ENCODE data around the gene RFX4.

Gene RFX4

DNA sequence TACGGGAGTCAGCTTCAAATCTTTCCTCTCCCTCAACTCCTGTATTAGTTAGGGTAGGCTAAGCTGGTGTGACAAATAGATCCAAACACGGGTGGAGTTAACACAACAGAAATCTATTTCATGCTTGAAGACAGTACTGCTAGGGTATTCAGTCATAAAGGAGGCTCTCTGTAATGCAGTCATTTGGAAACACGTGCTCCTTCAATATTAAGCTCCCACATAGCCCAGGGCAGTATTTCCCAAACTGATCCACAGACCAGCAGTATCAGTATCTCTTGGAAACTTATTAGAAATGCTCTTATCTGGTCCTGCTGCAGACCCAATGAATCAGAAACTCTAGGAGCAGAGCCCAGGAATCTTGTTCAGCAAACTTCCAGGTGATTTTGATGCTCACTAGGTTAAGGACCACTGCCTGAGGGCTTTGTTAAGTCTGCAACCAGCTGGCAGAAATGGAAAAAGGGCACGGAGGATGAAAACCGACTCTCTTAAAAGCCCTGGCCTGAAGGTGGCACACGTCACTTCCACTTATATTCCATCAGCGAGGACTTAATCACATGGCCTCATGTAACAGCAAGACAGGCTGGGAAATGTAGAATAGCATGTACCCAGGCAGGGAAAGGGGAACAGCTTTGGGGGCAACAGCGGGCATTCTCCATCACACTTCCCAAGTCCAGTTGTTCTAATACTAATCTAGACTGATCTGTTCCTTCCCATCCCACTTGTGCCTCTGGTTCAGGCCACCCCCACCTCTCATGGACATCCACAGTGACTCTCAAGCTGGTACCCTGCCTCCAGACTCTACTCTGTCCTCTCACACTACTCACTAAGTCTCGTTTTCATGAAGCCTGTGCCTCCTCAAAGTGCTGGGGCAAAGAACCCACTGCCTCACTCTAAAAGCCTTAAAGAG is 153.5 kb downstream of the RFX4 start:
- no peak for DNase-seq

DNA sequence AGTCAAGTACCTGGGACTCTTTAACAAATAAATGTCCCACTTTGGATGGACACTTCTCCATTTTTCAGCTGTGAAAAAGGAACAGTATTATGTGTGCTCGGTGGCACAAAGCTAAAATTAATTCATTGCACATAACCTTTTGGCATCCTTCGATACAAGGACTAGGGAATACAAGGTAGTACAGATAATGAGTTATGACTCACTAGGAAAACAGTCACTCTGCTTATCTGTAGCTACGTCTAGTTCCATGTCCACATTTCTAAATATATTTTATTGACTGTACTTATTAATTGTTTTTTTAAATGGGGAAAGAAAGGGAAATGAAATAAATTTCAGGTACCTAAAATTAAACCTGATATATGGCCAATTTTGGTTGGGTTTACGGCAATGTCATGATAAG is 156.5 kb downstream of the RFX4 start:
- no peak for DNase-seq

DNA sequence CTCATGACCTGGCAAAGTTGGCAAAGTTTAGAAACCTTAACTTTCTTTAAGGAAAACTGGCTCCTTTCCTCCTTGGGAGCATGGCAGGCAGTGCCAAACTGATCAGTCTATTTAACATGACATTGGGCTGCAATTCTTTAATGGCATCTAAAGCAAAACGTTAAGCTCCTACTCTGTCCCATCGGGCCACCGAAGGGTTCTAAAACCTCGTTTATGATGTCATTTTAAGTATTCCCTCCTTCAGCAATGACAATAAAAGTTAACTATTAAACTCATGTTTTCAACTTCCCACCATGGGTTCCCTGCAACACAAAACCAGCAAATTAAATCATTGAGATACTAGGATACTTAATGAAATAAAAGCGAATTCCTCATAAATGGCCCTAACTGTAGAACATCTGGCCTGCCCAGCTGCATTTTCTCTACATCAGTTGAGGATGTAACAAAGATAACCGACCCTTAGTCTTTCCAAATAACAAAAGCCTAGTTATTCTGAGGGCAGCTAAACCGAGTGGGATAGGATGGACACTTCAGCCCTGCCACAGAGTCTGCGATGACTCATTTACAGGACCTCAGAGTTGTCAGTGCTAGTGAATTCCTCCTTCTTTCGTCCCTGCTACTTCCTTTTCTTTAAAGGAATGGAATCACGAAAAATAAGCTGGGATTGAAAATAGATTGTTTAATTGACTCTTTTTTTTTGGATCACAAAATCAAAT is 157.2 kb downstream of the RFX4 start:
- no peak for DNase-seq

DNA sequence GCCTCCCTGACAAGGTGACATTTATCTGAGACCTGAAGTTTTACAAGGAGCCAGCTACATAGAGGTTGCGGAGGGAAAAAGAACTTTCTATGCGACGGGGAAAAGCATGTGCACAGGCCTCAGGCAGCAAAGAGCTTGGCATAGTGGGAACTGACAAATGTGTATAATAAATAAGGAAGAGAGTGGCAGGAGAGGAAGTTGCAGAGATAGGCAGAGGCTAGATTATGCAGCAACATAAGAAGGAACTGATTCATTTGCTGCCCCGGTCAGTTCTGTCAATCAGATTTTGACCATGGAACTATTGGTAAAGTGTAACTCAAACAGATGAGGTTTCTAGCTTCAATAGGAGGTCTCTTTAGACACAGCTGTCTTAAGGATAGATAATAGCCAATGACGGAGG is 158.0 kb downstream of the RFX4 start:
- no peak for DNase-seq

DNA sequence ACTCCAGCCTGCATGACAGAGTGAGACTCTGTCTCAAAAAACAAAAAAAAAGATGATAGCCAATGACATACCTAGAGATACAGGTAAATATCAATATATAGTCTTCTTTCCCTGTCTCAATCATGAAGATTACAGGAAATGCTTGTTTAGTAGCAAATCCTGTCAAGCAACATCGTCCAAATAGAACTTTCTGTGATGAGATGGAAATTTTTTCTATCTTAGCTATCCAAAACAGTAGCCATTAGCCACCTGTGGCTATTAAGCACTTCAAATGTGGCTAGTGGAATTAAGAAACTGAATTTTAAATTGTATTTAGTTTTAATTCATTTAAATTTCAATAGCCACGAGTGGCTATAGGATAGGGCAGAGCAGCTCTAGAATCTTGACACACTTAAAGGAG is 158.4 kb downstream of the RFX4 start:
- no peak for DNase-seq

DNA sequence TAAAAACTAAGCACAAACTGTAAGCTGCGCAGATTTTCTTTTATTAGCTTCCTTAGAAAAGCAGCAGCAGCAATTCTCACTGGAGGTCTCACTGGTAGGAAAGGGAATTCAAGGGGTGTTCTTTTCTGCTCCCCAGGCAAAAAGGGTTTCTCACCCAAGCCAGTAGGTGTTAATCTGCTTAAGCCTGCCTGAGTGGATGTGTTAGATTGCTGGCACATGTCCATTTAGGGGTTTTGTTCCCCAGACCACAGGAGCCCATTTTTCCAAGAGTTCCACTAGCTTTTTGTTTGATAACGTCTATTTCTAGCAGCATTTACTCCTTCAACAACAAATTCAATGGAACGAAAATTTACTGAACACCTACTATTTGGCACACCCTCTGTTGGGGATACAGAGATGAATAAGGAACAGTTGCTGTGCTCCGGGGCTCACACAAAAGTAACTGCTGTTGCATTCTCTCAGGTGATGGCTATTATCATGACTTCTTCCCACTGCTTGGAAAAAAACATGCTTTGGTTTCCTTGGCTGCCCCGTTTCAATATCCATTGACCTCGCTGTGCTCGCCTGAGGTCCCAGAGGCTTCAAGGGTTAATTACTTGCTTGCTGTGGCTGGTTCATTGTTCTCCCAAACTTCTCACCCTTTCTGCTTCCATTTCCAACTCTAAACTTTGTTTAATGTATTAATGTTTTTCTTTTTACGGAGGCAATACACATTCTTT is 160.6 kb downstream of the RFX4 start:
- DNase-seq = no peak

DNA sequence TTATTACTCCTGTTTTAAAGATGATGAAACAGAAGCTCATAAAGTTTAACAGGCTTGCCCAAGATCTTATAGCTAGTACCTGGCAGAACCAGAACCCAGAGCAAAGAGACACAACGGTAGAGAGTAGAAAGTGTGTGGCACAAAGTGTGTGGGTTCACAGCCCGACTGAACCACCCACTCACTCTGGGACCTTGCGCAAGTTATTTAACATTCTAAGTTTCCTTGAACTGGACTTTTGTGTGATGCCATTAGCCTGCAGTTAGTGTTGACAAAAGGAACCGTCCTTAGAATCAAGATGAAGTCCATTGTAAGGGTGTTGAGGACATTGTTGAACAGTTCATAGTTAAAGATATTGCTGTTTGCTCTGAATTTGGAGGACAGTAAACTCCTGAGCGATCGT is 161.8 kb downstream of the RFX4 start:
- no peak for DNase-seq

DNA sequence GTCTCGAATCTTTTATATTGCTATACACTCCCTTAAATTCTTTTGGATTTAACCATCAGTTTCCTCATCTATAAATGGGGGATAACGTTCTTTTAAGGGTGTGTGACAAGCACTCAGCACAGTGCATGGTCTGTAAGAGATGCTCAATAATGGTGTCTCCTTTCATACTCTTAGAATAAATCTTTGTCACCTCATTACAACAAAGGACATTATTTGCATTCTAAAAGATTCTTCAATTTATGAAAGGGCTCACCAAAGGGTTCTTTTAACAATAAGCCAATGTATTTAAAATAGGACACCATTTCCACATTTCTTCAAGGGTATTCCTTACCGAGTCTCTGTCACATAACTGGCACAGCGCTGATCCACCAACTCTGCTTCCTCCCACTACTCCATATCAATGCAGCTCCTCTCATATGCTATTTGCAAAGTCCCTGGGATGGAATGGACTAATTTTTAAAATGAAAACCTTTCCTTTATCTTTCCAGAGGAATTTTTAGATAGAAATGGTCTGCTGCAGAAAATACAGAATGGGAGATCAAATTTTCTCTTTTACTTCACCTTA is 162.5 kb downstream of the RFX4 start:
- no peak for DNase-seq

DNA sequence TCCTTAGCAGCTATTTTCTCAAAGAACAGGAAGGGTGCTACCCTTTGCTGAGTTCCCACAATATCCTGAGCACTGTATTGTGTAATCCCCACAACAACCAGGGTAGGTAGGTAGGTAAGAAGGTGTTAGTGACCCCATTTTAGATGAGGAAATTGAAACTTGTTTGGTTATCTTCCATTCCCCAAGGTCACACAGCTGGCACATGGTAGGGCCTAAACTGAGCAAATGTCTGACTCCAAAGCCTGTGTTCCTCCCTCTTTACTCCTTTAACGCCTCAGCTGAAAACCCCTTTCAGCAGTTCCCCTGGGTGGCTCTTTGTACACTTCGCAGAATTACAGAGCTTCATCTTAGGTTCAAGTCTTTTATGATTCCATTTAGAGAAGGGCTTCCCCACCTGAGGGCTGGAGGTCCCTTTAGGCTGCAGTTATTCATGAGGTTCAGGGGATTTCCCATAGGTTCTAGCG is 165.2 kb downstream of the RFX4 start:
- DNase-seq = no peak

DNA sequence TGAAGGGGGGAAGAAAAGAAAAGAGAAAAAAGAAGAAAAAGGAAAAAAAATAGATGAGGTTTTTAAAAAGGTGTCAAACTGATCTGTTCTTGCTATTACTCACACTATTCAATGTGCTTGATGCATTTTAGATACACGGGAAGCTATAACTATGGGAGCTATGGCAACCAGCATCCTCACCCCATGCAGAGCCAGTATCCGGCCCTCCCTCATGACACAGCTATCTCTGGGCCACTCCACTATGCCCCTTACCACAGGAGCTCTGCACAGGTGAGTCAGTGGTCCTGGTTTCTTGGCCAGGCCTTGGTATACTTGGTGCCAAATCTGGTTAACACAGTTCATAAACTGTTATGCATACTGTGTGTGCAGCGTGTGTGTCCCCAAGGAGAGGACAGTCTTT is 167.7 kb downstream of the RFX4 start:
- no peak for DNase-seq

DNA sequence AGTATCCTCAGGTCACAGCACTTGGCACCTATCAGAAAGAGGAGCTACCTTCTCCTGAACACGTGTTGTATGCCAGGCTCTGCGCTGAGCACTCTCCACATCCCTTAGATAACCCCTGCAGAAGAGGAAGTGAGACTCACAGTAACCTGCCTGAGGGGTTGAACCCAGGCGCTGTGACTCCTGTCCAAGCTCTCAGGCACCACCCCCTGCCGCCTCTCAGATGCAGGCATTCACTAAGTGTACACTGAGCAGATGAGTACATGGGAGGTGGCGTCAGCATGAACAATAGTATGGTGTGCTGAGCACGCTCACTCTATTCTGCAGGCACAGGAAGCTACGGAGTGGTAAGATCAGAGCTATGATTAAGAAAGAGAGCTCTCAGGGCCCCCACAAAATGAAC is 170.7 kb downstream of the RFX4 start:
- DNase-seq = no peak

DNA sequence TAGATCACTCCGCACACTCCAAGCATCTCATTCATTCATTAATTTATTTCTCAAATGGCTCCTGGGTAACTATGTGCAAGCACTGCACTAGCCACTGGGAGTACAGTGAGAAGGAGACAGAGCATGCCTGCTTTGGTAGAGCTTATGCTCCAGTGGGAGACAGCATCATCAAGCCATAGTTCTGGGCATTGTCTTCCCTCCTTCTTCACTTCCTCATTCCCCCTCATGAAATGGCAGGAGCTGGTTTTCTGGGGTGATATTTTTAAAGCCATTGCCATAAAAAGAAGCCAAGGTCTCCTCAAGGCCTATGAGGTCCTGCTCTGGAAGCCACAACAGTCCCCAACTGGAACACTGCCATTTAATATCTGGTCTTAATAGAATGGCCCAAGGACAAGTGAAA is 171.5 kb downstream of the RFX4 start:
- DNase-seq = no peak

DNA sequence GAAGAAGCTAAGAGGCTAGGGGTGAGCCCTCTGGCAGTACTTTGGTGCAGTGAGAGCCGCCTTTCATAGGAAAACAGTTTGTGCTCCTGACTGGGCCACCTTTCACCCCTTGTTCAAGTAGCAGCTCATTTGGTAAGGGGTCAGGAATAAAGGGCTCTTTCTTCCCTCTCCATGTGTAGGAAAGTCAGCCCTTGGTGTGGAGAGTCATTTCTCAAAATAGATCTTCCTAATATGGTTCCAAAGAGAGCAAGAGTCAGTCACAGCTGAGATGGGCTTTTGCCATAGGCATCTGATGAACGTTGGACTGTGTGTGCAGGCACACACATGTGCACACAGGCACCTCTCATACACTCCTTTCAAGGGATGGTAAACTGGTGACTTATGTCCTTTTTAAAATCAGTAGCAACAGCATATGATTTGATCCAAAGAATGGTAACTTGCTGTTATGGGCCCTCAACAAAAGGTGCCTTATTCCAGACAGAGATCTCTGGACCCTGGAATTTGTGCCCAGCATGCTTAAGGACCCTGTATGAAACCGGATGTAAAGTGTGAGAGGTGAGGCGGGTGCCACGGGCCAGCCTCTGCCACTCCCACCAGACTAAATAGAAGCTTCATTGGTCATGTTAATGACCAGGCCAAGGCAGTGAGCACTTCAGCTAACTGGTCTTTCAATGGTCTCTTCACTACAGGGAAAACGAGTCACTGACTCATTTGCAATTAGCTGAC is 175.0 kb downstream of the RFX4 start:
- DNase-seq = no peak

DNA sequence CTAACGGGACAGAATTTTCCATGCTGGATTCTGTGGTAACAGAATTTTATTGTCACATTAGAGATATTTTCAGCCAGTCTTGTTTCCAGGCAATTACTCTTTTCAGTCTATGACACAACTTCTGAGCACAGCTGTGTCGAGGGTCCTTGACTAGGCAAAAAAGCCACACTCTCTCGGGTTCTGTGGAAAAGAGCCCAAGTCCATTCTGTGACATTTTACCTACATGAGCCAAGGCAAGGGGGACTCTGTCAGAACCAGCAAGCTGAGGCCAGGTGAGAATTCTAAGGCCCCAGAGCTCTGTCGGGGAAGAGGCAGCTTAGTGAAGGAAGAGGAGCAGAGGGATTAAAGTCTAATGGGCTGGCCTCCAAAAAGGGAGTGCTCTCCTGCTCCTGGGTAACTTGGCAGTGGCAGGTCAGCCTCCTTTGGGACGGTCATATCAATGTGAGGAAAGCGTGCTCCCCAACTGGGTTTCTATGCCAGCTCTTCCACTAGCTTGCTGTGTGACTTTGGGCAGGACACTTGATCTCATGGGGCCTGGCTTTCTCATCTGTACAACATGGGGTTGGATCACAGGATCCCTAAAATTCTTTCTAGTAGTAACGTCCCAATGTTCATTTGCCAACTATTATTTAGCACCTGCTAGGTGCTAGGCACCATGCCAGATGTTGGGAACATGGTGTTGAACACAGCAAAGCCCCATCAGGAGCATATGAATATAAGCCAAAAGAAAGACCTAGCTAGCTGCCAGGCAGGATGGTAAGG is 175.7 kb downstream of the RFX4 start:
- DNase-seq = no peak

DNA sequence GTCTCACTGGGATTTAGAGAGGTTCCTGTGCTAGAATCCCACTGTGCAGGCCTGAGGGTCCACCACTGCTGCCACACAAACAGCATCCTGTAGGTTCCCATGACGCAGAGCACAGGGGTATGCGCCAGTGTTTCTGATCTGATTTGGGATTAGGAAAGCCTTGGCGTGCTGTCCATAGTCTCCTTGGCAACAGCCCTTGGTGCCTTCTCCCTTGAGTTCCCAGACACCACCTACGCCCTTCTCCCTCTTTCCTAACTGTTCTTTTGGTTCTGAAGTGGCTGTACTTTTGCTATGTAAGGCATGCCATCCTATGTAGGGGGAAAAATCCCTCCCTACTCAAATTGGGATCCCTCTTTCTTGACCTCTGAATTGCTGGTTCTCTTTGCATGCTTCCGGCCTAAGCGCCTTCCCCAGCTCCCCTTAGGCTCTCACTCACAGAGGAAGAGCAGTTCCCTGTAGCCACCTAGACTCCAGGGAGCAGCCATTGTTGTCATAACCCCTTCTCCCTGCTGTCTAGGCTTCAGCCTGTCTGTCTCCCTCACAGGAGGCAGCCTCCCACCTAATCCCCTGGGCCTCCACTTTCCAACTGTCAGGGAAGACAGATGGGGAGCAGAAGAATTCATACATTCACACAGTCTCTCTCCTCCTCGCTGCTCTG is 176.9 kb downstream of the RFX4 start:
- no peak for DNase-seq

DNA sequence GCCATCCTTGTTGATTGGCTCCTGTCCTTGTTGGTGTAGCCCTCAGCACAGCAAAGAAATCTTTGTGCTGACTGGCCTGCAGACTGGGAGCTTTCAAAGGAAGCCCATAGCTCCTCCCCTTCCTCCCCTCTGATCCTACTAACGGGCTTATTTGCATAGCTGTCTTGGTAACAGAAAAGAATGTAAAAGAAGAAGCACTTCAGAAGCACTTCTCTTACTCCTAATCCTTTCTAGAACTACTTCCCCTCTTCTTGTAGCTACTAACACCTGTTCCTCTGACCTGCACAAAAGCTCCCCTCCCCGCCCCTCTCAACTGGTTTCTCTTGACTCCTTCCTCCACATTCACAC is 177.4 kb downstream of the RFX4 start:
- DNase-seq = no peak

DNA sequence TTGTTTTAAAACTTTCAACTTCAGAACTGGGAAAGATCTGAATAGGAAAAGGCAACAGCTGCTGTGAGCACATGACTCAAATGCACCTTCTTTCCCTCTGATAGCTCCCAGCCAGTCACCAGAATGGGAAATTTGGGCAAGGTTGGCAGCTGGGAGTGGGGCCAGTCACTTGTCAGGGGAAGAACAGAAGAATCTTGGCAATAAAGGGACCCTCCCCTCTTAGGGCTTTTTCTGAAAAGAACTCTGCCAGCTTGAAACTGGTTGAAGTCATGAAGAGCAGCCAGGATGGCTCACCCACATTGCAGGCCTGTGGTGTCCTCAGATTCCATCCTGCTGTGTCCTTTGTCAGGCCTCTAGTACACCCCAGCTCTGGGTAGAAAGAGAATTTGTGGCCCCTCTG is 181.4 kb downstream of the RFX4 start:
- no peak for DNase-seq

DNA sequence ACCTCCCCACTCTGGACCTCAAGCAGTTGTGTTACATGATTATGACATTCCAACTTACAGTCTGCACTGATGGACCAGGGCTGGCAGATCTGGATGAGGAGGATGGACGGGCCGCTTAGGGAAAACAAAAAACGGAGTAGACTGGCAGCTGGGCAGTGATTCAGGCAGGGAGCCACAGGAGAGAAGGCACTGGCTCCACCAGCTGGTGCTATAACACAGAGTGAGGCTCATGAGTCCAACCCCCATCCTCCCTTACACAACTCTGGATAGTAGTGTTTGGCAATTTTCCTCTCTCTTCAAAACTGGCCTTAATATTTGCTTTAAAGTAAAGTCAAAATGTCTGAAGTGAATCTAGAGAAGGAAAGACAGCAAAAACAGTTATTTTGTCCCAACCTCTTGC is 181.9 kb downstream of the RFX4 start:
- no peak for DNase-seq

DNA sequence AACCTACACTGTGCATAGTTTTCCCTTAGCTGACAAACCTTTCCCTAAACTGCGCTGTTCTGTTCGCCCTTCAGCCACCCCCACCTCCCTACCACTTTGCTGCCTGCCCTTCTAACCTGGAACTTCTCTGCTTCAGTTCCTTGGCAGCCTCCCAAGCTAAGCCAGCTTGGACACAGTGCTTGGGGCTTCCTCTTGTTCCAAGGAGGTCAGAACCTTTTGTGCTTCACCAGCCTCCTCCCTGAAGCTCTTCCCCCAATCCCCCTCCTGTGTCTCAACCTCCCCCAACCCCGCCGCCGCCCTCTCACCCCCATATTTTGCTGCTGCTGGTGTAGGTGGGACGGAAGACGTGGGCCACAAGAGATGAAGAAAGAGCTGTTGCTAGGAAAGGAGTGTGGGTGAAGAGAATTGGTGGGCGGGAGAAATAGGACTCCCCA is 183.6 kb downstream of the RFX4 start:
- no peak for DNase-seq

DNA sequence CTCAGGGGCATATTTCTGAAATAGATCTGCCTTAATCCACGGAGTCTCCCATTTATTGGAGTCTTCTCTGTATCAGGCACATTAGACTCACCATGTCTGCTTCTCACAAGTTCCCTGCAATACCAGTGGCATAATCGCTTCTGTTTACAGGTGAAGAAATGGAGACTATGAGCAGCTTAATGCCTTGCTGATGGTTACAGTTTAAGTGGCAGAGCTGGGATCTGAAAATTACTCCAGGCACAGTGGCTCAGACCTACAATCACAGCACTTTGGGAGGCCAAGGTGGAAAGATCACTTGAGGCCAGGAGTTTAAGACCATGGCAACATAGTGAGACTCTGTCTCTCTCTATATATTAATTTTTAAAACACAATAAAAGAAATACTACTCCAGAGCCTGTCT is 184.4 kb downstream of the RFX4 start:
- no peak for DNase-seq
